Activated T-cell treated with anti-CD3 and anti-CD28 coated beads, Interleukin-2, amount 50 U/mL, for 24 hours (primary cell): Measurements from ENCODE around the gene RECQL5.

Experiments used
- DNase-seq: peaks from one replicate; pipeline ENCODE4 v3.0.0-alpha.2; 2020
- H3K27ac Mint-ChIP-seq: 2 replicates; pipeline ENCODE4 v1.8.0; 2020; ENCODE audit warnings: mild to moderate bottlenecking, mixed read lengths
- H3K27me3 Mint-ChIP-seq: 2 replicates; pipeline ENCODE4 v1.8.0; 2020; ENCODE audit warnings: mixed read lengths
- H3K36me3 Mint-ChIP-seq: 2 replicates; pipeline ENCODE4 v1.8.0; 2020; ENCODE audit warnings: low read depth, mixed read lengths
- H3K4me1 Mint-ChIP-seq: 2 replicates; pipeline ENCODE4 v1.8.0; 2020; ENCODE audit warnings: low read depth, mixed read lengths
- H3K4me3 Mint-ChIP-seq: 2 replicates; pipeline ENCODE4 v1.8.0; 2020; ENCODE audit warnings: mild to moderate bottlenecking, moderate library complexity, mixed read lengths
- H3K9me3 Mint-ChIP-seq: 2 replicates; pipeline ENCODE4 v1.8.0; 2020; ENCODE audit warnings: mixed read lengths

RECQL5 gene

GRCh38 chr17:75693500-75694481, 26.8 kb upstream of the RECQL5 start:
- Mint-ChIP-seq H3K9me3 (no peaks in the 10 kb centered on the region), H3K27ac (no peak overlapping the region), H3K36me3 (peaks cover 92% of the 10 kb centered on the region), H3K4me3 (no peak overlapping the region), H3K4me1 (peaks cover 36% of the 10 kb centered on the region), H3K27me3 (no peaks in the 10 kb centered on the region)
- no peak for DNase-seq

- H3K4me3 Mint-ChIP-seq, result no peak overlapping the region
- no peaks in the 10 kb centered on the region for H3K9me3 Mint-ChIP-seq
- H3K27me3 Mint-ChIP-seq, result no peaks in the 10 kb centered on the region
- peaks cover 44% of the 10 kb centered on the region for H3K4me1 Mint-ChIP-seq
- H3K27ac Mint-ChIP-seq, result no peak overlapping the region
- peaks cover 93% of the 10 kb centered on the region for H3K36me3 Mint-ChIP-seq
- DNase-seq, result no peak
Measured at GRCh38 chr17:75692976-75693375, 26.0 kb upstream of the RECQL5 start.

GRCh38 chr17:75691801-75692626, 25.1 kb upstream of the RECQL5 start:
- H3K27me3 Mint-ChIP-seq, result no peaks in the 10 kb centered on the region
- peak overlapping the region; percentile 83 for H3K27ac Mint-ChIP-seq
- H3K4me3 Mint-ChIP-seq, result no peak overlapping the region
- H3K9me3 Mint-ChIP-seq, result no peaks in the 10 kb centered on the region
- peaks cover 50% of the 10 kb centered on the region for H3K4me1 Mint-ChIP-seq
- H3K36me3 Mint-ChIP-seq, result peaks cover 92% of the 10 kb centered on the region
- DNase-seq, result no peak

- Mint-ChIP-seq H3K36me3 (peaks cover 92% of the 10 kb centered on the region), H3K4me1 (peaks cover 56% of the 10 kb centered on the region), H3K27ac (peak overlapping the region; percentile 83), H3K27me3 (no peaks in the 10 kb centered on the region), H3K9me3 (no peaks in the 10 kb centered on the region), H3K4me3 (no peak overlapping the region)
- DNase-seq, result peak; percentile 46
Measured at GRCh38 chr17:75691371-75691791, 24.4 kb upstream of the RECQL5 start.

- Mint-ChIP-seq H3K9me3 (no peaks in the 10 kb centered on the region), H3K27me3 (no peaks in the 10 kb centered on the region), H3K4me3 (peak overlapping the region; percentile 36), H3K27ac (peak overlapping the region; percentile 94), H3K4me1 (peaks cover 72% of the 10 kb centered on the region), H3K36me3 (peaks cover 94% of the 10 kb centered on the region)
- no peak for DNase-seq
Measured at GRCh38 chr17:75689441-75689873, 22.5 kb upstream of the RECQL5 start.

GRCh38 chr17:75688209-75688825, 21.4 kb upstream of the RECQL5 start:
- Mint-ChIP-seq H3K36me3 (peaks cover 93% of the 10 kb centered on the region), H3K4me3 (no peak overlapping the region), H3K9me3 (no peaks in the 10 kb centered on the region), H3K27ac (peak overlapping the region; percentile 94), H3K4me1 (peaks cover 83% of the 10 kb centered on the region), H3K27me3 (no peaks in the 10 kb centered on the region)
- no peak for DNase-seq

GRCh38 chr17:75685499-75685898, 18.5 kb upstream of the RECQL5 start:
- peaks cover 81% of the 10 kb centered on the region for H3K36me3 Mint-ChIP-seq
- no peaks in the 10 kb centered on the region for H3K27me3 Mint-ChIP-seq
- peak overlapping the region; percentile 12 for H3K27ac Mint-ChIP-seq
- no peaks in the 10 kb centered on the region for H3K9me3 Mint-ChIP-seq
- peaks cover 71% of the 10 kb centered on the region for H3K4me1 Mint-ChIP-seq
- no peak overlapping the region for H3K4me3 Mint-ChIP-seq
- no peak for DNase-seq

GRCh38 chr17:75684924-75685323, 18.0 kb upstream of the RECQL5 start:
- Mint-ChIP-seq H3K27ac (peak overlapping the region; percentile 12), H3K36me3 (peaks cover 83% of the 10 kb centered on the region), H3K27me3 (no peaks in the 10 kb centered on the region), H3K9me3 (no peaks in the 10 kb centered on the region), H3K4me3 (no peak overlapping the region), H3K4me1 (peaks cover 67% of the 10 kb centered on the region)
- DNase-seq, result no peak

GRCh38 chr17:75684249-75684648, 17.3 kb upstream of the RECQL5 start:
- no peak for DNase-seq
- peak overlapping the region; percentile 63 for H3K27ac Mint-ChIP-seq
- peaks cover 61% of the 10 kb centered on the region for H3K4me1 Mint-ChIP-seq
- H3K4me3 Mint-ChIP-seq, result no peak overlapping the region
- no peaks in the 10 kb centered on the region for H3K27me3 Mint-ChIP-seq
- peaks cover 83% of the 10 kb centered on the region for H3K36me3 Mint-ChIP-seq
- no peaks in the 10 kb centered on the region for H3K9me3 Mint-ChIP-seq

- Mint-ChIP-seq H3K4me1 (peaks cover 55% of the 10 kb centered on the region), H3K27ac (peak overlapping the region; percentile 63), H3K9me3 (no peaks in the 10 kb centered on the region), H3K27me3 (no peaks in the 10 kb centered on the region), H3K4me3 (no peak overlapping the region), H3K36me3 (peaks cover 85% of the 10 kb centered on the region)
- no peak for DNase-seq
Measured at GRCh38 chr17:75683583-75683982, 16.6 kb upstream of the RECQL5 start.

- Mint-ChIP-seq H3K4me1 (peaks cover 43% of the 10 kb centered on the region), H3K36me3 (peaks cover 78% of the 10 kb centered on the region), H3K4me3 (no peak overlapping the region), H3K27ac (peak overlapping the region; percentile 26), H3K27me3 (no peaks in the 10 kb centered on the region), H3K9me3 (no peaks in the 10 kb centered on the region)
- DNase-seq, result no peak
Measured at GRCh38 chr17:75681289-75681688, 14.3 kb upstream of the RECQL5 start.

GRCh38 chr17:75680431-75680830, 13.5 kb upstream of the RECQL5 start:
- H3K27me3 Mint-ChIP-seq, result no peaks in the 10 kb centered on the region
- DNase-seq, result no peak
- H3K4me3 Mint-ChIP-seq, result no peak overlapping the region
- peaks cover 39% of the 10 kb centered on the region for H3K4me1 Mint-ChIP-seq
- peak overlapping the region; percentile 47 for H3K27ac Mint-ChIP-seq
- H3K36me3 Mint-ChIP-seq, result peaks cover 74% of the 10 kb centered on the region
- H3K9me3 Mint-ChIP-seq, result no peaks in the 10 kb centered on the region

- Mint-ChIP-seq H3K36me3 (peaks cover 70% of the 10 kb centered on the region), H3K27me3 (no peaks in the 10 kb centered on the region), H3K4me3 (no peak overlapping the region), H3K9me3 (no peaks in the 10 kb centered on the region), H3K4me1 (peaks cover 34% of the 10 kb centered on the region), H3K27ac (peak overlapping the region; percentile 47)
- no peak for DNase-seq
Measured at GRCh38 chr17:75679706-75680211, 12.8 kb upstream of the RECQL5 start.

- Mint-ChIP-seq H3K9me3 (no peaks in the 10 kb centered on the region), H3K27me3 (no peaks in the 10 kb centered on the region), H3K27ac (no peak overlapping the region), H3K4me1 (peaks cover 19% of the 10 kb centered on the region), H3K36me3 (peaks cover 78% of the 10 kb centered on the region), H3K4me3 (no peak overlapping the region)
- no peak for DNase-seq
Measured at GRCh38 chr17:75676461-75676860, 9.5 kb upstream of the RECQL5 start.
